HG03175 (cell line): ENCODE measurements around the gene BHLHE40.

ENCODE experiments used
- ATAC-seq: cut with Tn5 transposase; IDR thresholded peaks from one replicate; pipeline ENCODE4 v1.9.1; 2021; ENCODE audit warnings: mild to moderate bottlenecking, moderate library complexity; ENCODE audit not compliant: unreplicated experiment

Gene BHLHE40

GRCh38 chr3:5016211-5017161 lies 37.2 kb downstream of the BHLHE40 start:
- ATAC-seq, result peak; percentile 67

- ATAC-seq, result no peak
These were observed 38.8 kb downstream of the BHLHE40 start for GRCh38 chr3:5017925-5018531.

- no peak for ATAC-seq
These were observed 40.4 kb downstream of the BHLHE40 start for GRCh38 chr3:5019411-5020241.

DNA sequence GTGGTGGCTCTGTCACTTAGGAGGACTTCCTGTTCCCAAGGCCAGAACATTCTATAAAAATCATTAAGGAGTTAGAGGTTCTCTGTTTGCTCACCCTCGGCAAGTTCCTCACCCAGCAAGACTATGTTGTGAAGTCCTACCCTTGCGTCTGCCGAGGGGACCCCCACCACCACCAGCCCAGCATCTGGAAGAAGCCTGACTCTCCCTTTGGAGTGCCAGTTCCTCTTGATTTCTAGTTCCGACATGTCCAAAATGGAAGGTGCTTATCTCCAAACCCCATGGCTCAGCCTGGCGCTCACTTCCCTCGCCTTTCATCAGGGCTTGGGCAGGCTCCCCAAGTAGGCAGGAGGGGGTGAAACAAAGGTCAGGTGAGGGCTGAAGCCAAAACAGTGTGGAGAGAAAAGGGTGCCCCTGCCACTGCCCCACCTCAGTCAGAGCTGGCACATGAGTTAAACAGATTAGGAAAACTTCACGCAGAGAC lies 41.0 kb downstream of the BHLHE40 start:
- ATAC-seq, result no peak

DNA sequence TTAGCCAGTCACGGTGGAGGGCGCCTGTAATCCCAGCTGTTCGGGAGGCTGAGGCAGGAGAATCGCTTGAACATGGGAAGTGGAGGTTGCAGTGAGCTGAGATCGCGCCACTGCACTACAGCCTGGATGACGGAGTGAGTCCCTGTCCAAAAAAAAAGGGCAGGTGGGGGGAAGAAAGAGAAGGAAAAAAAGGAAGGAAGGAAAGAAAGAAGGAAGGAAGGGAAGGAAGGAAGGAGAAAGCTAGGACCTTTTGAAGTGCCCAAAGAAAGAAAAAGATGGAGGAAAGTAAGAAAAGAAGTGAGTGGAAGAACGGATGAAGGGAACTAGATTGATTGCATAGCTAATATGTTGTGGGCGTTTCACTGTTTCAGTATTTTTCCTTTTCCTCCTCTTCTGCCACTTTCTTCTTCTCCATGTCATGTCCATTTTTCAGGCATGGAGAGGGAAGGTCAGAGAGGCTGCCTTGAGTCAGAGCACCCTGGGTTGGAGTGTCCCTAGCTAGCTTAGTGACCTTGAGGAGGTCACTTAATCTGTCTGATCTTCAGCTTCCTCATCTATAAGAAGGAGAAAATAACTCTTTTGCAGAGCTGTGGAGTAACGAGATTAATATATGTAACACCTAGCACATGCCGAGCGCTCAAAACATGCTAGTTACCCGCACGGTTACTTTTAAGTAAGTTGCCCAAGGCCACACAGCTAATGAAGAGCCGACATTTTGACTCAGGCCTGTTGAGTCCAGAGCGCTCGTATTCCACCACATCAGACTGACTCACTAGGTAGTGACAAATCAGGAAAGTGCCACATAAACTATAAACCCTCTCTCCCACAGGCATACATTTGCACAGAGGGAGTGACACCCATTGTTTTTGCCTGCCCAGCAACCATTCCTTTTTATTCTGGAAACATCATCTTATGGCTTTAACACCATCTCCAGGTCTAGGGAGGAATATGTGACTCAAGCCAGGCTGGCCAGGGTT lies 42.2 kb downstream of the BHLHE40 start:
- no peak for ATAC-seq

DNA sequence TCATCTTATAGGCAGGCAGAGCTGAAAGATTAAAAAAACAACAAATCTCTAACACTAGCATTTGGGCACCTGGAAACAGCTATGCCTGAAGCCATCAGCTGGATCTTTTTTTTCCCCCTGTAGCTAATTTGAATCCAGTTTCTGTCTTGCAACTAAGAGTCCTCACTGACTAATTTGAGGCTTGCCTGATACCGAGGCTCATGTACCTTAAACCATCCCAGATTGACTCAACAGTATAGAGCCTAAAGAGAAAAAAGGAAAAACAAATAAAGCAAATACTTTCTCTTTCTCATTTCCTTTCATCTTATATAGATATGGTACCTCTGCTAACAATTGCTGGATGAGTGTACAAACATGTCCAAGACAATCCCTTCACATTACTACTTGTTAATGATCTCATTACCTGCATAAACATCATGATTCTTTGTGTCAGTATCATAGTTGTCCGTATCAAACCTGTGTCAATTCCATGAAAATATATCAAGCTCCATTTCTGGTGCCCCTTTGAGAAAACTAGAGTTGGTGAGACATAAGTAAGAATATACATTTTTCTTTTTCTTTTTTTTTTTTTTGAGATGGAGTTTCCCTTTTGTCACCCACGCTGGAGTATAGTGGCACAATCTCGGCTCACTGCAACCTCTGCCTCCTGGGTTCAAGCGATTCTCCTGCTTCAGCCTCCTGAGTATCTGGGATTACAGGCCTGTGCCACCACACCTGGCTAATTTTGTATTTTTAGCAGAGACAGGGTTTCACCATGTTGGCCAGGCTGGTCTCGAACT lies 43.1 kb downstream of the BHLHE40 start:
- ATAC-seq, result peak; percentile 62

- ATAC-seq, result no peak
These were observed 43.9 kb downstream of the BHLHE40 start for GRCh38 chr3:5022966-5023776.

DNA sequence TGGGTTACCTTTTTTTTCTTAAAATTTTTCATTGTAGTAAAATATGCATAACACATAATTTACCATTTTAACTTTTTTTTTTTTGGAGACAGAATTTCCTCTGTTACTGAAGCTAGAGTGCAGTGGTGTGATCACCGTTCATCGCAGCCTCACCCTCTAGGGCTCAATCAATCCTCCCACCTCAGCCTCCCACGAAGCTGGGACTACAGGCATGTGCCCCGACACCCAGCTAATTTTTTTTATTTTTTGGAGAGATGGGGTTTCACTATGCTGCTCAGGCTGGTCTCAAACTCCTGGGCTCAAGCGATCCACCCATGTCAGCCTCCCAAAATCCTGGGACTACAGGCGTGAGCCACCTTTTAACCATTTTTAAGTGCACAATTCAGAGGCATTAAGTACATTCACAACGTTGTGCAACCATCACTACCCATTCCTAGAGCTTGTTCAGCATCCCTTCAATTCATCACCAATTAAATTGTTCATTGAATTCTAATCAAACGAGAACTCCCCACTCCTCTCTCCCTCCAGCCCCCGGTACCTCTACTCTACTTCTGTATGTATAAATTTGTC lies 44.6 kb downstream of the BHLHE40 start:
- no peak for ATAC-seq

GRCh38 chr3:5026046-5026362 lies 46.8 kb downstream of the BHLHE40 start:
- no peak for ATAC-seq

GRCh38 chr3:5029715-5030114 lies 50.5 kb downstream of the BHLHE40 start:
- no peak for ATAC-seq

- ATAC-seq, result no peak
These were observed 50.9 kb downstream of the BHLHE40 start for GRCh38 chr3:5030152-5030551.

- ATAC-seq, result no peak
These were observed 53.6 kb downstream of the BHLHE40 start for GRCh38 chr3:5032844-5033243.
